Endothelial cell of umbilical vein (primary cell): ENCODE results near the gene AP1B1. TPM values are rescaled to one million over a fixed set of nuclear protein-coding genes. Genes with fewer than 3 reads are reported as not detected.

ENCODE experiments used
- BruUV-seq: library from RNA; stranded (reverse); fragments of 400-500 nt; replicated peaks from 2 replicates; lab custom pipeline; 2021; lab: Mats Ljungman, UMichigan
- CTCF ChIA-PET: fragments of 300-600, 350-600 bp; sonication (Branson Sonifier 250); formaldehyde crosslinking; loops from one replicate; lab custom pipeline; 2021; ENCODE audit warnings: antibody characterized with exemption, inconsistent platforms; lab: Charles Lee
- POLR2A ChIA-PET: fragments of 300-600, 350-600 bp; sonication (Branson Sonifier 250); formaldehyde crosslinking; loops from one replicate; lab custom pipeline; 2021; ENCODE audit warnings: antibody characterized with exemption, inconsistent platforms; lab: Charles Lee
- DNase-seq: peaks from one replicate; pipeline ENCODE4 v3.0.0-alpha.2; 2011; ENCODE audit warnings: low read depth, low spot score
- FAIRE-seq: peaks from 2 replicates; lab custom pipeline; 2011; peaks lifted over from hg19 to GRCh38; lab: Jason Lieb, UNC
- H2AFZ ChIP-seq: 2 replicates; pipeline ENCODE4 v1.6.0; 2012; ENCODE audit warnings: low read depth, low read length, control low read depth, inconsistent platforms
- H3K27ac ChIP-seq: 2 replicates; pipeline ENCODE4 v1.5.1; 2011; ENCODE audit warnings: low read depth, mild to moderate bottlenecking, control low read depth, low read length, moderate library complexity; ENCODE audit not compliant: insufficient read depth
- H3K27me3 ChIP-seq, 2 experiments: 2 replicates each; pipeline versions ENCODE4 v1.6.0 to v1.6.1; 2011; ENCODE audit warnings: low read length in 2 of 2, mixed read lengths in 1 of 2; ENCODE audit not compliant: control insufficient read depth in 2 of 2, insufficient read depth in 2 of 2
- H3K36me3 ChIP-seq, 2 experiments: 2 replicates in 1 of 2; 3 replicates in 1 of 2; pipeline ENCODE4 v1.5.1; 2011; ENCODE audit warnings: low read length in 2 of 2, mild to moderate bottlenecking in 1 of 2, moderate library complexity in 1 of 2; ENCODE audit not compliant: control insufficient read depth in 2 of 2, insufficient read depth in 2 of 2; ENCODE audit errors: extremely low read depth in 1 of 2
- H3K4me1 ChIP-seq: 3 replicates; pipeline ENCODE4 v1.5.1; 2011; ENCODE audit warnings: mild to moderate bottlenecking, low read length; ENCODE audit not compliant: control insufficient read depth, insufficient read depth; ENCODE audit errors: extremely low read depth
- H3K4me2 ChIP-seq: 2 replicates; pipeline ENCODE4 v1.6.1; 2011; ENCODE audit warnings: low read length, control low read depth, mixed read lengths; ENCODE audit not compliant: insufficient read depth
- H3K4me3 ChIP-seq, 3 experiments: fragments of 200-600 bp in 1 of 3; sonication (generic), shearing (Covaris generic) in 1 of 3; replicated peaks in 1 of 3; 2 replicates each; pipeline ENCODE4 v1.5.1; 2011 to 2016; ENCODE audit warnings: control low read depth in 3 of 3, low read length in 3 of 3, mild to moderate bottlenecking in 2 of 3, inconsistent platforms in 1 of 3, low read depth in 1 of 3, moderate library complexity in 1 of 3; ENCODE audit not compliant: insufficient read depth in 1 of 3
- H3K79me2 ChIP-seq: 2 replicates; pipeline ENCODE4 v1.6.0; 2012; ENCODE audit warnings: low read length, inconsistent platforms; ENCODE audit not compliant: control insufficient read depth, insufficient read depth
- H3K9ac ChIP-seq: replicated peaks from 2 replicates; pipeline ENCODE3; 2011; ENCODE audit warnings: low read length, control low read depth; ENCODE audit not compliant: insufficient read depth; ENCODE audit errors: extremely low read depth
- H3K9me1 ChIP-seq: replicated peaks from 3 replicates; pipeline ENCODE4 v1.6.0; 2011; ENCODE audit warnings: mild to moderate bottlenecking, low read length; ENCODE audit not compliant: control insufficient read depth, insufficient read depth; ENCODE audit errors: extremely low read depth
- H3K9me3 ChIP-seq: replicated peaks from 2 replicates; pipeline ENCODE4 v1.5.1; 2012; ENCODE audit warnings: low read length, inconsistent platforms; ENCODE audit not compliant: control insufficient read depth, insufficient read depth
- H4K20me1 ChIP-seq: replicated peaks from 2 replicates; pipeline ENCODE3; 2011; ENCODE audit warnings: mild to moderate bottlenecking, low read length; ENCODE audit not compliant: control insufficient read depth, insufficient read depth; ENCODE audit errors: extremely low read depth
- CTCF ChIP-seq, 2 donors: IDR thresholded peaks; 1 replicate in 1 of 2; 2 replicates in 1 of 2; pipeline ENCODE4 v1.5.1; 2011; ENCODE audit warnings: low read length in 2 of 2, mild to moderate bottlenecking in 2 of 2, moderate library complexity in 2 of 2, control low read depth in 1 of 2, inconsistent platforms in 1 of 2, low read depth in 1 of 2; ENCODE audit not compliant: insufficient read depth in 1 of 2; ENCODE audit errors: extremely low read depth in 1 of 2
- EZH2 ChIP-seq: IDR thresholded peaks from 2 replicates; pipeline ENCODE4 v1.6.1; 2012; ENCODE audit warnings: borderline replicate concordance, low read depth, mild to moderate bottlenecking, moderate library complexity, low read length, inconsistent platforms; ENCODE audit not compliant: severe bottlenecking
- FOS ChIP-seq: IDR thresholded peaks from 2 replicates; pipeline ENCODE4 v1.6.1; 2011; ENCODE audit warnings: mild to moderate bottlenecking, low read length, moderate library complexity, borderline replicate concordance; ENCODE audit not compliant: insufficient read depth
- GATA2 ChIP-seq: IDR thresholded peaks from 2 replicates; pipeline ENCODE4 v1.7.0; 2011; ENCODE audit warnings: low read depth, mild to moderate bottlenecking, moderate library complexity, mixed read lengths, low read length; ENCODE audit not compliant: insufficient read length, insufficient read depth
- JUN ChIP-seq: IDR thresholded peaks from 2 replicates; pipeline ENCODE4 v1.6.1; 2011; ENCODE audit warnings: borderline replicate concordance, low read depth; ENCODE audit not compliant: insufficient read length, insufficient read depth
- MAX ChIP-seq: IDR thresholded peaks from 2 replicates; pipeline ENCODE4 v1.6.1; 2011; ENCODE audit not compliant: insufficient read depth, insufficient read length
- MYC ChIP-seq: IDR thresholded peaks from one replicate; pipeline ENCODE4 v1.6.1; 2011; ENCODE audit warnings: mild to moderate bottlenecking, low read depth, low read length
- POLR2A ChIP-seq: IDR thresholded peaks from 2 replicates; pipeline ENCODE4 v1.6.1; 2012; ENCODE audit warnings: low read depth, mild to moderate bottlenecking, control low read depth, low read length
- POLR2AphosphoS5 ChIP-seq: IDR thresholded peaks from 2 replicates; pipeline ENCODE4 v1.6.1; 2012; ENCODE audit warnings: low read depth, mild to moderate bottlenecking, control low read depth, low read length, moderate library complexity; ENCODE audit not compliant: insufficient read depth
- dilution Hi-C: fragments of 300-500 bp; cut with MboI; formaldehyde crosslinking; loops from one replicate; pipeline ENCODE4 v1.15.0; 2019; ENCODE audit warnings: low sequenced_read_pairs; ENCODE audit not compliant: extremely low pct_ligation_motif_present
- intact Hi-C: fragments of 100-400 bp; cut with micrococcal nuclease; formaldehyde crosslinking; loops from one replicate; pipeline ENCODE4 v1.10.0; 2022
- polyA plus RNA-seq, 4 experiments: library from polyadenylated mRNA; depleted of rRNA in 3 of 4; stranded (reverse) in 3 of 4; unstranded in 1 of 4; fragments of >200 nt; gene quantifications; 2 replicates each; pipeline versions ENCODE4 v1.2.1 to v1.2.3, GENCODE V29; 2011 to 2012; ENCODE audit warnings: missing spikeins in 1 of 4
- total RNA-seq: library from RNA; stranded (reverse); gene quantifications from 2 replicates; pipeline ENCODE4 v1.2.3, GENCODE V29; 2021

AP1B1 gene
- total and polyA plus RNA-seq, 2 donors (not counting 3 experiments of a cell fraction or from before 2014, with no cell fraction given), result 107 to 131 TPM

GRCh38 chr22:29320546-29320945, 67.8 kb downstream of the AP1B1 start:
- TF ChIP-seq CTCF (IDR thresholded peaks at IDR 0.05; ENCODE audit: extremely low read depth in 1 of 2, insufficient read depth in 1 of 2, low read depth in 1 of 2, low read length in 2 of 2), result peak in 1 of 2 donors; percentile 7
- no peak for TF ChIP-seq EZH2
- TF ChIP-seq GATA2, result no peak
- Histone ChIP-seq H3K27ac (no peak overlapping the region), H3K9ac (no peak overlapping the region), H3K27me3 (peaks cover 7 to 13% of the 10 kb centered on the region in 2 experiments), H3K4me2 (no peak overlapping the region), H3K36me3 (no peaks in the 10 kb centered on the region), H3K4me3 (no peak overlapping the region), H2AFZ (no peak overlapping the region), H3K9me3 (no peaks in the 10 kb centered on the region), H3K79me2 (no peaks in the 10 kb centered on the region), H3K4me1 (no peaks in the 10 kb centered on the region), H4K20me1 (no peaks in the 10 kb centered on the region), H3K9me1 (no peaks in the 10 kb centered on the region)
- intact Hi-C loops, result no loop called here
- FAIRE-seq (no peak), DNase-seq (no peak)
- POLR2A ChIA-PET, result no interaction called here
- CTCF ChIA-PET, result interaction anchor here (0.8 to 1.7 kb wide), 8 partner anchors 9 to 204 kb away, joined by 3 to 16 read pairs (median 4); partner anchors contain the start of gene GAS2L1
- BruUV-seq, result no TSS peak
- dilution Hi-C loops, result no loop called here

GRCh38 chr22:29319072-29319471, 69.3 kb downstream of the AP1B1 start:
- DNase-seq (no peak), FAIRE-seq (no peak)
- Histone ChIP-seq H3K79me2 (no peaks in the 10 kb centered on the region), H3K9me3 (no peaks in the 10 kb centered on the region), H3K4me1 (peaks cover 2% of the 10 kb centered on the region), H3K9ac (no peak overlapping the region), H2AFZ (no peak overlapping the region), H3K9me1 (no peaks in the 10 kb centered on the region), H3K27ac (no peak overlapping the region), H3K27me3 (peaks cover 21 to 22% of the 10 kb centered on the region in 2 experiments), H3K4me3 (no peak overlapping the region), H3K4me2 (no peak overlapping the region), H4K20me1 (no peaks in the 10 kb centered on the region), H3K36me3 (no peaks in the 10 kb centered on the region)
- intact Hi-C loops, result no loop called here
- POLR2A ChIA-PET, result no interaction called here
- TF ChIP-seq POLR2AphosphoS5, result no peak
- no peak for TF ChIP-seq POLR2A
- TF ChIP-seq EZH2, result no peak
- TF ChIP-seq MAX, result no peak
- TF ChIP-seq CTCF (IDR thresholded peaks at IDR 0.05; ENCODE audit: extremely low read depth in 1 of 2, insufficient read depth in 1 of 2, low read depth in 1 of 2, low read length in 2 of 2), result no peak
- TF ChIP-seq GATA2, result no peak
- no peak for TF ChIP-seq MYC
- TF ChIP-seq FOS, result no peak
- TF ChIP-seq JUN, result no peak
- CTCF ChIA-PET, result interaction anchor here (0.9 kb wide), 1 partner anchor 12 kb away, joined by 3 read pairs; no protein-coding TSS in a partner anchor
- dilution Hi-C loops, result no loop called here
- no TSS peak for BruUV-seq
